AML-193 (cell line): ENCODE measurements around the gene PKP3.
"Not testable (repeated sequence)": the region's sequence is repeated elsewhere in the genome, so short reads cannot be mapped to it uniquely, and the experiment has no call there.

Source experiments
- DNase-seq, 2 experiments: peaks; one replicate each; lab custom pipeline; 2025; lab: John Stamatoyannopoulos, UW

The PKP3 gene

DNA sequence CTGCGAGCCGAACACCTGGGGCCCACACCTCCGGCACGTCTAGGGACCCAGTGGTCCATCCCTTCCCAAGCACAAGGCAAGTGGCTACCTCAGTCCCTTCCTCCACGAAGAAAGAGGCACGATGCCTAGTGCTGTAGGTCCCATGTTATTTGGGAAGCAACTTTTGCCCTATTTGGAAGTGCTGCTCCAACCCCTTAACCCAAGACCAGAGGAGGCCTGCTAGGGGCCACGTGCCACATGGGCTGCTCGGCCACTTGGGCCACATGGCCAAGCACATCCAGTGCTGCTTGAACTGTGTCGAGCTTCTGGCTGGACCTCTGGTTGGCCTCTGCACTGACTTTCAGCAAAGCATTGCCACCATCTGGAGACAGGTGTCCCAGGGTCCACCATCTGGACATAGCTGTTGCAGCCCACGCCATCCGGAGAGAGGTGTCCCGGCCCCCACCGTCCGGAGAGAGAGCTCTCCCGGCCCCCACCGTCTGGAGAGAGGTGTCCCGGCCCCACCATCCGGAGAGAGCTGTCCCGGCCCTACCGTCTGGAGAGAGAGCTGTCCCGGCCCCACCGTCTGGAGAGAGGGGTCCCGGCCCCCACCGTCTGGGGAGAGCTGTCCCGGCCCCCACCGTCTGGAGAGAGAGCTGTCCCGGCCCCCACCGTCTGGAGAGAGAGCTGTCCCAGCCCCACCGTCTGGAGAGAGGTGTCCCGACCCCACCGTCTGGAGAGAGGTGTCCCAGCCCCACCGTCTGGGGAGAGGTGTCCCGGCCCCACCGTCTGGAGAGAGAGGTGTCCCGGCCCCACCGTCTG is 31.2 kb upstream of the PKP3 start:
- no peak for DNase-seq

DNA sequence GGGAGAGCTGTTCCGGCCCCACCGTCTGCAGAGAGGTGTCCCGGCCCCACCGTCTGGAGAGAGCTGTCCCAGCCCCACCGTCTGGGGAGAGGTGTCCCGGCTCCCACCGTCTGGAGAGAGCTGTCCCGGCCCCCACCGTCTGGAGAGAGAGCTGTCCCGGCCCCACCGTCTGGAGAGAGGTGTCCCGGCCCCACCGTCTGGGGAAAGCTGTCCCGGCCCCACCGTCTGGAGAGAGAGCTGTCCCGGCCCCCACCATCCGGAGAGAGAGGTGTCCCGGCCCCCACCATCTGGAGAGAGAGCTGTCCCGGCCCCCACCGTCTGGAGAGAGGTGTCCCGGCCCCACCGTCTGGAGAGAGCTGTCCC is 30.6 kb upstream of the PKP3 start:
- not testable (repeated sequence) for DNase-seq

DNA sequence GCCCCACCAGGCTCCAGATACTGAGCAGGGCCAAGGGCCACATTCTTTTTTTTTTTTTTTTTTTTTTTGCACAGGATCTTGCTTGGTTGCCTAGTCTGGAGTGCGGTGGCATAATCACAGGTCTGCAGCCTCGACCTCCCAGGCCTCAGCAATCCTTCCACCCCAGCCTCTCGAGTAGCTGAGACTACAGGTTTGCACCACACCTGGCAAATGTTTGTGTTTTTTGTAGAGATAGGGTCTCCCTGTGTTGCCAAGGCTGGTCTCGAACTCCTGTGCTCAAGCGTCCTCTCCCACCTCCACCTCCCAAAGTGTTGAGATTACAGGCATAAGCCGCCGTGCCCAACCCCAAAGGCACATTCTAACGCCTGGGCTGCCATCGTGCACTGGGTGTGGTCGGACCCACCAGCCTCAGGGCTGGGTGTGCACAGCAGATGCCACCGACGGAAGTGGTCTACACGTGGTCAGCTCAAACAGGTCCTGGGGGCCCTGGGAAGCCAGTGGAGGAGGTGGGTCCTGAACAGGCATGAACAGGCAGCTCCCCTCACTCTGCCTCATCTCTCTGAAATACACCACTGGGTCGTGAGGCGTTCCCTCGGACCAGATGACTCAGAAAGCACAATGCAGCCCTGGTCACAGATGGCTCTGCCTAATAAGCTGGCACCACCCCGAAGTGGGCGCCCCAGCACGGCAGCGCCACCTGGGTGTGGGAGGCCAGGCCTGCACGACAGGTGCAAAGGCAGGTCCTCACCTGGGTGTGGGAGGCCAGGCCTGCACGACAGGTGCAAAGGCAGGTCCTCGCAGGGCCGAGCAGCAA is 29.9 kb upstream of the PKP3 start:
- no peak for DNase-seq

DNA sequence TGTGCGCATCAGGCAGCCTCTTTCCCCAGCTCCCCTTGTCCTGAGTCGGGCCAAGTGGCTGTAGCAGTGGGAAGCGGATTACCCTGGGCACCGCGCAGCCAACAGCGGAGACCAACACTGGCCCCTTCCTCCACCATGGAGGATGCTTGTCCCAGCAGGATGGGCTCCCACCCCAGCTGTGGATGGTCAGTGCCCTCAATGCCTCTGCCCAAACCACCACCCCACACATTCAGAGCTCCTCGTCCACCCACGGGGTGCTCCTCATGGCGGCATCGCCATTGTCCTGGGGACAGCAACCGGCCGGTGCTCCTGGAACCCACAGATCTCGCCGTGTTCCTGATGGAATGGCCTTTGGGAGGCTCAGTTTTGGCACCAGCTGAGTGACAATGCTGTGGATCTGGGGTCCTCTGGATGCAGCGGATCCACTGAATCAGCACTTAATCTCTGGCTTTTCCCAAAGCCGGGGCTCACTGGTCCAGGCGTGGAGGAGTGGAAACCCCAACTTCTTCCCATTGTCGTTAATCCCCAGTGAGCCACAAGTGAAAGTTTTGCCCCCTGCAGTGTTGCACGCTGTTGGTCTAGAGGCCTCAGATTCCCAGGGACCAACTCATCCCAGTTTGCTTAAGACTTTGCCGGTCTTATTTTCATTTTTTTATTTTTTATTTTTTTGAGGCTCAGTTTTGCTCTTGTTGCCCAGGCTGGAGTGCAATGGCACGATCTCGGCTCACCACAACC is 28.9 kb upstream of the PKP3 start:
- no peak for DNase-seq

DNA sequence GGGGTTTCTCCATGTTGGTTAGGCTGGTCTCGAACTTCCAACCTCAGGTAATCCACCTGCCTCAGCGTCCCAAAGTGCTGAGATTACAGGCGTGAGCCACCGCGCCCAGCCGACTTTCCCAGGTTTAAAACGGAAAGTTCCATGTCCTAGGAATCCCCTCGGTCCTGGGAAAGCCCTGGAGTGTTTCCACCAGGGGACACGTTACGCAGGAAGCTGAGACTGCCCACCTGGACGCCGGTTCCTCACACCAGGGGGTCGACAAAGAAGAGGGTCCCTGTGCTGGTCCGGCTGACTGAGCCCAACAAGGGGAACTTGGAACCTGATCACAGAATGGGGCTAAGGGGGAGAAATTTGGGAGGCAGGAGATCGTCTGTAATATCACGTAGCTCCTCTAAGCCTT is 28.2 kb upstream of the PKP3 start:
- DNase-seq = no peak

DNA sequence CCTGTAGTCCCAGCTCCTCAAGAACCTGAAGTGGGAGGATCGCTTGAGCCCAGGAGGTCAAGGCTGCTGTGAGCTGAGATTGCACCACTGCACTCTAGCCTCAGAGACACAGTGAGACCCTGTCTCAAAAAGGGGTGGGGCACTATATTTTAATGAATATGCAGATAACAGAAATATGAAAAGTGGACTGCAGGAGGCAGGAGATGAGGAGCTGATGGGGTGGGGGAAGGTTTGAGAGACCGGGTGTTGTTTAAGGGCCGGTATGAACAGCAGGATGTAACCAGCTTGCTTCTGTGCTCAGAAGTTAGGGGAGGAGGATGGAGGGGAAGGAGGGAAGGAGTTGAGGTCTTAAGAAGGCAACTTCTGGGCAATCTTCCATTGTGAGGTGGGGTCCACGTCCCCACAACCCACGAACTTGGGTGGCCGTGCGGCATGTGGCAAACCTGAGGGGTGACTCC is 26.0 kb upstream of the PKP3 start:
- no peak for DNase-seq

DNA sequence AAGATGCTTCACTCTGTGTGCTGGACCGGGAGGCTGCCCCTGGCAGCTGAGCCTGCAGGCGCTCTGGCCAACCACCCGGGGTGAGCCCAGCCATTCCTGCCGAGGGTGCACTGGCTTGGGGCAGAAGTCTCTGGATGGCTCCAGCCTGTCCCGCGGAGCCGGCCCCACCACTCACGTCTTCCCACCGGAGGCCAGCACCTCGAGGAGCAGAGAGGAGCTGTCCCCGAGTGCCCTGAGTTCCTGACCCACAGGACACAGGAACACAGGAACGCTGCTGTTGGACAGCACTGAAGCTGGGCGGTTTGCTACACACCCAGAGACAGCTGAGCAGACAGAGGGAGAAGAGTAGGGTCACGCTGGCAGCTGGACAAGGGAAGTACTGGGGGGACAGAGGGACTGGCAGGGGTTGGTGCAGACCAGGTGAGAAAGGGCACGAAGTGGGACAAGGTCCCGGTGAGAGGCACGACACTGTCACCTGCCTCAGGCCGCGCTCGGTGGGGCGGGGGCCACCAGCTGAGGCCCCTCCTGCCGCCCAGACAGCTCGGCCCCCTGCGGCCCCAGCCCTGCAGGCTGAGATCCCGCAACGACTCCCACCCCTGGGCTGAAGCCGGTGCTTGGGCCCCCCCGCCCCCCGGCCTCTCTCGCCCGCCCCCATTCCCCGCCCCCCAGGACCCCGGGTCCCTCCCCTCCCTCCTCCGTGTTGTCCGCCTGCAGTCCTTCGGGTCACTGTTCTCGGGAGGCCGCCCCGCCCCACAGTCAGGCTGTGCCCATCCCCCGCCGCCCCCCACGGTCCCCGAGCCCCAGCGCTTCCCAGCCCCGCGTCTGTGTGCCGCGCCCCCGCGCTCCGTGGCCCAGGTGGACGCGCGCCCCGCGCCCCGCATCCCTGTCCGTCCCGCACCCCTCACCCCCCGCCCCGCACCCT is 25.3 kb upstream of the PKP3 start:
- no peak for DNase-seq

DNA sequence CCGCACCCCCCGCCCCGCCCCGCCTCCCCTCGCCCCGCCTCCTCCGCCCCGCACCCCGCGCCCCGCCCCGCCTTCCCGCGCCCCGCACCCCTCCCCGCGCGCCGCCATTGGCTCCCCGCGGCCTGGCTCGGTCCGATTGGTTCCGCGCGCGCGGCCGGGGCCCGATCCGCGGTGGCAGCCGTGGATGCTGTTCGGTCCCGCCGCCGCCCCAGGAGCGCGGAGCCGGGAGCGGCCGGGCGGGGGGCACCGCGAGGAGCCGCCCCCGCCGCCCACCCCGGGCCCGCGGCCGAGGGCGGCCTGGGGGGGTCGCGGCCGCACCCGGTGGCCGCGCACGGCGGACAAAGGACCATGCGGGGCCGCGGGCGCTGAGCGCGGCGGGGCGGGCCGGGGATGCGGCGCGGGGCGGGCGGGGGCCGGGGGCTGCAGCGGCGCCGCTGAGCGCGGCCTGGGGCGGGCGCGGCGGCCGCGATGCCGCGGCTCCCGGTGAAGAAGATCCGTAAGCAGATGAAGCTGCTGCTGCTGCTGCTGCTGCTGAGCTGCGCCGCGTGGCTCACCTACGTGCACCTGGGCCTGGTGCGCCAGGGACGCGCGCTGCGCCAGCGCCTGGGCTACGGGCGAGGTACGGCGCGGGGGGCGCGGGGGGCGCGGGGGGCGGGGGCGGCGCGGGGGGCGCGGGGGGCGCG is 24.5 kb upstream of the PKP3 start, which contains the start of gene B4GALNT4:
Gene B4GALNT4, plus strand, starts transcription at position 164 of the 683 bp plus-strand sequence. Its CDS starts 305 bp downstream, at position 469.
- DNase-seq = no peak

DNA sequence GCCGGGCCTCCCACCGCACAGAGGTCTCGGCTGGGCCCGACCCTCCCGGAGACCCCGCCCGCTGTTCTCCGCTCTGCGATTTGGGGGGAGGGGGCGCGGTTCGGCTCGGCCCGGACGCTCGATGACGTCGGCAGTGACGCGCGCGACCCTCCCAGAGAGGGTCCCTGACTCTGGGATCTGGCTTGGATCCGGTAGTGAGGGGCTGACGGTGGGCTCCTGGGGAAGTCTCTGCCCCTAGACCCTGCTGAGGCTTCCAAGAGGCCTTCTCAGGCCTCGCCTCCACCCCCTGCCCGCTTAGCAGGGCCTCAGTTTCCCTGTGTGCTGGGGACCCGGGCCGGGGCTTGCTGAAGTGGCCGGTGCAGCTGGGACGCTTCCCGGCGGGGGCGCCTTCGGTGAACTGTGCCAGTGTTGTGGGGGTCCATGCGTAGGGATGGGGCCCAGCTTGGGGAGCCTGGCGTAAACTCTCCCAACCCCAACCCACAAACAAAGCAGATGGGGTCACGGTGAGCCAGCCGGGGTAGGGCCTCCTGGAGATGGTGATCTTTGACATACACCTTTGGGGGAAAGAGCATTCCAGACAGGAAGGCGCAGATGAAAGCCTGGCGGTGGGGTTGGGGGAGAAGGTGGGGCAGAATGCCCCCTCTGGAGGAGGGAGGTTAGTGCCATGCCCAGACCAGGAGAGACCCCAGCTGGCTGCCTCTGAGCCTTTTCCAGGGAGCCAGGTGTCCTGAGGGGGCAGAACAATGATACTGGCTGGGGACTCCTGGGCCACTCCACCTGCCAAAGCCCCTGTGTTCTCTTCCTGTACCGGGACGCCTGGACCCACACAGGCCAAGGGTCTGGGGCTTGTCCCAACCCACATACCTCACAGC is 23.7 kb upstream of the PKP3 start:
- no peak for DNase-seq

DNA sequence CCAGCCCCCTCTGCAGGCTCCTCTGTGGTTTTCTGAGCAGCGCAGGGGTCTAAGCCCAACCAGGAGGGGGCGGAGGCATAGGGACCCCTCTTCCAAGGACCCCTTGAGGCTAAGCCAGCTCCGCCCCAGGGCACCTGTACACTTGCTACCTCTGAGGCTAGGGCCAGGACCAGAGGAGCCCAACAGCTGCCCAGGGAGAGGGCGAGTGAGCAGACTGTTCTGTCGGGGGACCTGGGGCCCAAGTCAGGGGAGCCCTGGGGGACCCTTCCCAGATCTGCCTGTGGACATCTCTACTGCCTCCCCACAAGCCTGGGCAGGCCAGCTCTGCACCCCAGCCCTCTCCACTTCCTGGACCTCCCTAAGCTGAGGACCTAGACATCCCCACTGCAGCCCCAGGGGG is 23.0 kb upstream of the PKP3 start:
- no peak for DNase-seq

DNA sequence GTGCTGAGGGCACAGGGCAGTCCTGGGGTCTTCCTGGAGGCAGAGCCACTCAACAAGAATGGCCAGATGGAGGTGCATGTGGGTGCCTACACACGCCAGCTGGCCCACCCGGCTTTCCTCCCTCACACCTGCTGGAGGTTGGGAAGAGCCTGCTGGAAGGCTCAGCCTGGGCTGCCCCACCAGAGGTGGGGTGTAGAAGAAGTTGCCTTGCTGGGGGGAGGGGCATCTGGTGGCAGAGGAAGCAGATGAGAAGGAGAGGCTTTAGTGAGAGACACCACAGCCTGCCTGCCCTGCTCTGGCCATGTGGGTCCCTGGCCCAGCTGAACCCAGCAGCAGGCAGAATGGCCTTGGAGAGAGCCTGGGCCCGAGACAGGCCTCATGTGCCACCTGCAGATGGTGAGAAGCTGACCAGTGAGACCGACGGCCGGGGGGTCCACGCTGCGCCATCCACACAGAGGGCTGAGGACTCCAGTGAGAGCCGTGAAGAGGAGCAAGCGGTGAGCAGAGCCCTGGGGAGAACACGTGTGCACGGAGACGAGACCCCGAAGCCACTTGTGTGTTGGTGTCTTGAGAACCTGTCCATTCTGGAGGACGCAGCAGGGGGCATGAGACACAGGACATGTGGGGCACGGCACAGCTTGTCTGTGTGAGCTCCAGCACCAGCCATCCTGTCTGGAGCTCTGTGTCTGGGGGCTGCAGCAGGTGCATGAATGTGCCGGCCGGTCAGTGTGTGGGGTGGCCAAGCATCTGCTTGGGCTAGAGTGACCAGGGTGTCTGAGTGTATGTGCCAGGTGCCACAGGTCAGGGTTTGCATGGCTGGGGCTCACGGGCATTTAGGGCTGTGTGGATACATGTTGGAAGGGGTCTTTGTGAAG is 22.1 kb upstream of the PKP3 start:
- no peak for DNase-seq

DNA sequence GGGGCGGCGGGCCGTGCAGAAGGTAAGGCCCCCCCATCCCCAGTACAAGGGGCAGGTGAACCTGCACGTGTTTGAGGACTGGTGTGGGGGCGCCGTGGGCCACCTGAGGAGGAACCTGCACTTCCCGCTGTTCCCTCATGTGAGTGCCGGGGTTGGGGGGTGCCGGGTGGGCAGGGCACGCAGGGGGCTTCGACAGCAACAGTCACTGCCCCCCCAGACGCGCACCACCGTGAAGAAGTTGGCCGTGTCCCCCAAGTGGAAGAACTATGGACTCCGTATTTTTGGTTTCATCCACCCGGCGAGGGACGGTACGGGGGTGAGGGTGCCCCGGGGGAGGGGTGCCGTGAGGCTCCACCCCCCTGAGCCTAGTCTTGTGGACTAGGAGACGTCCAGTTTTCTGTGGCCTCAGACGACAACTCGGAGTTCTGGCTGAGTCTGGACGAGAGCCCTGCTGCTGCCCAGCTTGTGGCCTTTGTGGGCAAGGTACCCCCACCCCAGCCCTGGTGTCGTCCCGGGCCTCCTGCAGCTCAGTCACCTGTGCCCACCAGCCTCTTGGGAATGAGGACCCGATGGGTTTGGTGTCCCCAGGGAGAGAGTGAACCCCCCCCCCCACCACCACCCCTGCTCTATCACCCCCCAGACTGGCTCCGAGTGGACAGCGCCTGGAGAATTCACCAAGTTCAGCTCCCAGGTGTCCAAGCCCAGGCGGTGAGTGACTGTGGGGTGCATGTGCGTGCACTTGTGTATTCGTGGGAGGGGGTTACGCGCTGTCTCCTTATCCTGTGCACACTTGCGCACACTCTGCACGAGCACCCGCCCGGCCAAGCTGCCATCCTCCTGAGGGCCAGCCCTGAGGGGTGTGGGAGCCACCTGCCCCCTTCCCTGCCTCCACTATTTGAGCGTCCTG is 20.9 kb upstream of the PKP3 start:
- DNase-seq = no peak

DNA sequence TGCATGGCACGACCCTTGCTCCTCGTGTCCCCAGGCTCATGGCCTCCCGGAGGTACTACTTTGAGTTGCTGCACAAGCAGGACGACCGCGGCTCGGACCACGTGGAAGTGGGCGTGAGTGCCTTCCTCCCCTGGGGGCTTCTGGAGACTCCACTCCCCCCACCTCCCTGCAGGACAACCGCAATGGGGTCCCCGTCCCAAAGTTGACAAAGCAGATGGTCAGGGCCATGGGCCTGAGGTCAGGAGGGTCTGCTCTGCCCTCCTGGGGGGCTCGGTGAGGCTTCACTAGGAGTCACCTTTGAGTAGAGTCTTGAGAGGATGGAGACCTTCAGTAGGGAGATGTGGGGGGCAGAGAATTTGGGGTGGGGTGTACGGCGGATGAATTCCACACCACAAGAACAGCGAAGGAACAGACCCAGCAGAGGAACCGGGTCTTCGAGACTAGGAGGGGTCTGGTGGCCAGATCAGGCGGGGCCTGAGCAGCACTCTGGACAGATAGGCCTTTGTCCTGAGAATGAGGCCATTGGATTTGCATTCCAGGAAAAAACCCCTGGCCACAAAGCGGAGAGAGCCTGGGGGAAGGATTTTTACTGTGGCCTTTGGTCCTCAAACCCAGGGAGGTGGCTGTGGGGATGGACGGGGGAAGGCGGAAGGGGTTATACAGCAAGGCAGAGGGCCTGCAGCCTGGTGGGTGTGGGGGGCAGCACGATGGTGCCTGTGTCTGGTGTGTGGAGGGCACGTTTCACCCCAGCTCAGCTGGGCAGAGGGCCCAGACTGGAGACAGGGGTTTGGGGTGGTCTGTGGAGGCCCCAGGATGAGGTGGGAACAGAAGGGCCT is 20.1 kb upstream of the PKP3 start:
- no peak for DNase-seq

DNA sequence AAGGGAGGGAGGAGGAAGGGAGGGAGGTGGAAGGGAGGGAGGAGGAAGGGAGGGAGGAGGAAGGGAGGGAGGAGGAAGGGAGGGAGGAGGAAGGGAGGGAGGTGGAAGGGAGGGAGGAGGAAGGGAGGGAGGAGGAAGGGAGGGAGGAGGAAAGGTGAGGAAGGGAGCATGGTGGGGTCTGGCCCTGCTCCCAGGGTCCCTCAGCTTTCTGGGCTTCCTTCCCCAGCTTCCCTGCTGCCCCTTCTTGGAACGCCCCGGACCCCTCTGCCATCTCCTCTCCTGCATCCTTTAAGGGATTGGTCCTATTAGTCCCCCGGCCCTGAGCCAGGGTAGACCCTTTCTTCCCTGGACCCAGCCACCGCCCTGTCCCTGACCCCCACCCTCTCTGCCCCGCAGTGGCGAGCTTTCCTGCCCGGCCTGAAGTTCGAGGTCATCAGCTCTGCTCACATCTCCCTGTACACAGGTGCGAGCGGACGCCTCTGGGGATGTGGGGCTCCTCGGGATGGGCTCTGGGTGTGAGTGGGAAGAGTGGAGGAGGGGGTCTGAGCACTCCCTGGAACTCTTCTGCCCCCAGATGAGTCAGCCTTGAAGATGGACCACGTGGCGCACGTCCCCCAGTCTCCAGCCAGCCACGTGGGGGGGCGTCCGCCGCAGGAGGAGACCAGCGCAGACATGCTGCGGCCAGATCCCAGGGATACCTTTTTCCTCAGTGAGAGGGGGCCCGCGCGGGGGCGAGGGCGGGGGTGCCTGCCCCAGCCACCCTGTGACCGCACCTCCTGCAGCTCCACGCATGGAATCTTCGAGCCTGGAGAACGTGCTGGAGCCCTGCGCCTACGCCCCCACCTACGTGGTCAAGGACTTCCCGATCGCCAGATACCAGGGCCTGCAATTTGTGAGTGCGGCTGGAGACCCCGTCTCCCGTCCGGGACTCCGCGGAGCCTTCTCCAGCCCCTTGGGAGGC is 18.7 kb upstream of the PKP3 start:
- DNase-seq = no peak

DNA sequence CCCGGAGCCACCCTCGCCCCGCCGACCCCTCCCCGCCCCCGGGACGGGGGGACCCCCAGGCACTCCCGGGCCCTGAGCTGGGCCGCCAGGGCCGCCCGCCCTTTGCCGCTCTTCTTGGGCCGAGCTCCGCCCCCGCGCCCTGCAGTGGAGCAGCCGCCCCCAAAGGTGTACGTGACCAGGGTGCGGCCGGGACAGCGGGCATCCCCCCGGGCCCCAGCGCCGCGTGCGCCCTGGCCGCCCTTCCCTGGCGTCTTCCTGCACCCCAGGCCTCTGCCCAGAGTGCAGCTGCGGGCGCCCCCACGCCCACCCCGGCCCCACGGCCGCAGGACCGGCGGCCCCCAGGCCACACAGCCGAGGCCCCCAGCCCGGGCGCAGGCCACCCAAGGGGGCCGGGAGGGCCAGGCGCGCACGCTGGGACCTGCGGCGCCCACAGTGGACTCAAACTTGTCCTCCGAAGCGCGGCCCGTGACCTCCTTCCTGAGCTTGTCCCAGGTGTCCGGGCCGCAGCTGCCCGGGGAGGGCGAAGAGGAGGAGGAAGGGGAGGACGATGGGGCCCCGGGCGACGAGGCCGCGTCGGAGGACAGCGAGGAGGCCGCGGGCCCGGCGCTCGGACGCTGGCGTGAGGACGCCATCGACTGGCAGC is 17.4 kb upstream of the PKP3 start:
- DNase-seq = no peak
